ENCODE data around the gene NKD1. TPM values are rescaled to one million over a fixed set of nuclear protein-coding genes. Genes with fewer than 3 reads are reported as not detected.

The NKD1 gene
- total RNA-seq, 2 donors from 2014 or later: 7.0 to 13.8 TPM

DNA sequence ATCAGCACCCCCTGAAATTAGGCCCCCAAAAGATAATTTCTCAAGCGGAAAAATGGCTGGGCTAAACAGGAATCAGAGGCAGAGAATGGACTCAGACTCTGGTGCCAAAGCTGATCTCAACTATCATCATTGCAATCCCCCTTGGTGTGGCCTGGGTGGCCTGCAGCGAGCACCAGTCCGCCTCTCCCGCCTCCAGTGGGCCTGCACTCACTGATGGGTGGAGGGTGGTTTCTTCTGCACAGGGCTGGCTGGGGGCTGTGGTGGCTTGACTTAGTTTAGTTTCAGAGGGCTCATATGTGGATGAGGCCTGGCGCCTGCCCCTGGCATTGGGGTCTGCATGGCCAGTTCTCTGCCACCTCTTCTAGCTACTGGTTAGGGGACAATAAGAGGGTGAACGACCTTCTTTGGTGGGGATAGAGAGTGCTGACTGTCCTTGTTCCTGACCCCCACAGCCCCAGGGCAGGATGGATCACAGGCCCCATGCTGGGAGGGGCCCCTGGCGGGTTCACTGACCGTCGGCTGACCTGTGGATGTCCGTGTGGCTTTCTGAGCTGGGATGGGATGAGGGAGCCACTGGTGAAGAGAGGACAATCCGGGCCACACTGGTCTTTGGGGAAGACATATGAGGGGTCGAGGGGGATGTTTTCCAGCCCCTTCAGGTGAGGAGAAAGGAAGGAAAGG, 70.2 kb downstream of the NKD1 start:
- intact Hi-C loops (cut with DNase I): no loop called here
- Histone ChIP-seq H3K4me1 (replicated peaks) (no peaks in the 10 kb centered on the region), H3K27ac (no peak overlapping the region), H3K36me3 (no peaks in the 10 kb centered on the region), H3K27me3 (replicated peaks; ENCODE audit: insufficient read depth) (no peaks in the 10 kb centered on the region), H3K4me3 (no peak overlapping the region), H3K9me3 (no peaks in the 10 kb centered on the region)
- WGBS: 91% methylated on average over 12 of the region's 12 CpGs
- TF ChIP-seq POLR2A (IDR thresholded peaks at IDR 0.05) (no peak), POLR2AphosphoS5 (IDR thresholded peaks at IDR 0.05) (no peak)
- TF ChIP-seq, protein P1, sequence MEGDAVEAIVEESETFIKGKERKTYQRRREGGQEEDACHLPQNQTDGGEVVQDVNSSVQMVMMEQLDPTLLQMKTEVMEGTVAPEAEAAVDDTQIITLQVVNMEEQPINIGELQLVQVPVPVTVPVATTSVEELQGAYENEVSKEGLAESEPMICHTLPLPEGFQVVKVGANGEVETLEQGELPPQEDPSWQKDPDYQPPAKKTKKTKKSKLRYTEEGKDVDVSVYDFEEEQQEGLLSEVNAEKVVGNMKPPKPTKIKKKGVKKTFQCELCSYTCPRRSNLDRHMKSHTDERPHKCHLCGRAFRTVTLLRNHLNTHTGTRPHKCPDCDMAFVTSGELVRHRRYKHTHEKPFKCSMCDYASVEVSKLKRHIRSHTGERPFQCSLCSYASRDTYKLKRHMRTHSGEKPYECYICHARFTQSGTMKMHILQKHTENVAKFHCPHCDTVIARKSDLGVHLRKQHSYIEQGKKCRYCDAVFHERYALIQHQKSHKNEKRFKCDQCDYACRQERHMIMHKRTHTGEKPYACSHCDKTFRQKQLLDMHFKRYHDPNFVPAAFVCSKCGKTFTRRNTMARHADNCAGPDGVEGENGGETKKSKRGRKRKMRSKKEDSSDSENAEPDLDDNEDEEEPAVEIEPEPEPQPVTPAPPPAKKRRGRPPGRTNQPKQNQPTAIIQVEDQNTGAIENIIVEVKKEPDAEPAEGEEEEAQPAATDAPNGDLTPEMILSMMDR (IDR thresholded peaks at IDR 0.05): no peak
- no peak for DNase-seq (ENCODE audit: low spot score)

DNA sequence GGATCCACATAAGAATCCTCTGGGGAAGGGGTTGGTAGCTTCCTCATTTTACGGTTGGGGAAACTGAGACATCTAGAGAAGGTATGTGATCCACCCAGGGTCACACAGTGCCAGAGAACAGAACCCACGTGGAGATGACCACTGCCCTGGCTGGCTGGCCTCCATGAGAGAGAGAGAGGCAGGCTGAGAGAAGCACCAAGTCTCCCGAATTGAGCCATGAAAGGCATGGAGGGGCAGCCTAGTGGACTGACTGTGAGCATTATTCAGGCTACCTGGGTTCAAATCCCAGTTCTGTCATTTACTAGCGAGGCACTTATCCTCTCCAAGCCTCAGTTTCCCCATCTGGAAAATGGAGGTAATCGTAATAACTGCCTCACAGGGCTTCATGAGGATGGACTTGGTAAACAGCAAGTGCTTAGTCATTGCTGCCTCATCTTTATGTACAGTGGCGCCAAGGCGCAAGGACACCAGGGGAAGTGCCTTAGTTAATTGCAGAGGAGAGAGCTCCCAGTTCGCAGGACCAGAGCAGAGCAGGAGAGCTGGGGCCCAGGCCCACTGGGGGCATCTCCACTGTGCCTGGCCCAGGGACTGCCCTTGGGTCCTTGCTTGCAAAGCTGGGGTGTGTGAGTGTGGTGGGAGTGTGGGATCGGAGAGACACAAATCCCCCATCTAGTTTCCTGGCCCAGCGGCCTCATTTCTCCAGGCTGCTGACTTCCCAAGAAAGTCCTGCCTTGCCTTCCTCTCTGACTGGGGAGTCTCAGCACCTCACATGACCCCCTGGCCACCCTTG, 71.7 kb downstream of the NKD1 start:
- TF ChIP-seq POLR2A (IDR thresholded peaks at IDR 0.05): no peak
- no peak for TF ChIP-seq POLR2AphosphoS5 (IDR thresholded peaks at IDR 0.05)
- TF ChIP-seq, protein P1 (IDR thresholded peaks at IDR 0.05): no peak
- Histone ChIP-seq H3K27me3 (replicated peaks; ENCODE audit: insufficient read depth) (no peaks in the 10 kb centered on the region), H3K4me1 (replicated peaks) (no peaks in the 10 kb centered on the region), H3K9me3 (no peaks in the 10 kb centered on the region), H3K36me3 (no peaks in the 10 kb centered on the region), H3K4me3 (no peak overlapping the region), H3K27ac (no peak overlapping the region)
- 90% methylated on average over 10 of the region's 10 CpGs for WGBS
- no peak for DNase-seq (ENCODE audit: low spot score)
- intact Hi-C loops (cut with DNase I): no loop called here

DNA sequence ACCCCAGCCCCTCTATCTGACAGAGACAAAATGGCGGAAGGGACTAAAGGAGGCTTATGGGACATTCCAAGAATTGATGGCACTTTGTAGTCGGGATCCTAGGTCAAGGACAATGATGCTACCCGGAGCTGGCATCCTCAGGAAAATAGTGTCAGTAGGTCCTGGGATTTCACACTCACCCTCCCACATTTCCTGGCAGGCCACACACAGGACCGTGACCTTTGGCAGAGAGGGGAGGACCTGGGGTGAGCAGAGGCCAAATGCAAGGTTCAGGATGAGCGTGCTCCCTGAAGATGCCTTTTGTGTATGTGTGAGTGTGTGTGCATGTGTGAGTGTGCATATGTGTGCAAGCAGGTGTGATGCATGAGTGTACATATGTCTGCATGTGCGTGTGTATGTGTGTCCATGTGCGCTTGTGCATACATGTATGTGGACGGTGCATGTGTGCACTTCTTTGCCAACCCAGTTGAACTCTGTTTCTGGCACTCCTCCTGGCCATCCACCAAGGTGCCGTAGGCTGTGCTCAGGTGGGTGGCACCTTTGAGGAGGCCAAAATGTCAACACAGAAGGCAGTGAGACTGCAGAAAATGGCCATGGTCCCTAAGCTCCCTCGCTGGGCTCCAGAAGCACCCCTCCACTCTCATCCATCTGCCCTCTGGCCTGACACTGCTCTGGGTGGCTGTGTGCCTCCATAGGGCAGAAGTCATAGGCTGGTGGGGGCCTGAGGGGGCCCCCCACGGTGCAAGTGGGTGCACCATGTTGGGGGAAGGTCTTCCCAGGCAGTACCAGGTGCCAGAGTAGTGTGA, 72.7 kb downstream of the NKD1 start:
- DNase-seq (ENCODE audit: low spot score): no peak
- H3K36me3 ChIP-seq: no peaks in the 10 kb centered on the region
- intact Hi-C loops (cut with DNase I): no loop called here
- no peak for TF ChIP-seq POLR2A (IDR thresholded peaks at IDR 0.05)
- TF ChIP-seq, protein P1 (IDR thresholded peaks at IDR 0.05): no peak
- TF ChIP-seq POLR2AphosphoS5 (IDR thresholded peaks at IDR 0.05): no peak
- WGBS: 81% methylated on average over 11 of the region's 11 CpGs
- no peak overlapping the region for H3K27ac ChIP-seq
- no peaks in the 10 kb centered on the region for H3K27me3 ChIP-seq (replicated peaks; ENCODE audit: insufficient read depth)
- no peaks in the 10 kb centered on the region for H3K4me1 ChIP-seq (replicated peaks)
- H3K4me3 ChIP-seq: no peak overlapping the region
- H3K9me3 ChIP-seq: no peaks in the 10 kb centered on the region

DNA sequence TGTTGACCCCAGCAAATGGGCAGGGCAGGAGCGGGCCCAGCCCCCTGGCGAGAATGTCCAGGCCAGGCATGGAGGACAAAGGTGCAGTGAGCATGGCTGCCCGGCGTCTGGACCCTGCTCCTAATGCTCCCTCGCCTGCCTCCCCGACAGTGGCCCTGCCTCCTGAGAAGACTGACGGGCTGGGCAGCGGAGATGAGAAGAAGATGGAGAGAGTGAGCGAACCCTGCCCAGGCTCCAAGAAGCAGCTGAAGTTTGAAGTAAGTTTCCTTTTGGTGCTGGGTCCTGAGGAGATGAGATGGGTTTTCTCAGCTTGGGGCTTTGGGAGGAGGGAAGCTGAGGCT, 73.2 kb downstream of the NKD1 start:
- Histone ChIP-seq H3K9me3 (no peaks in the 10 kb centered on the region), H3K27ac (no peak overlapping the region), H3K36me3 (no peaks in the 10 kb centered on the region), H3K4me3 (no peak overlapping the region), H3K27me3 (replicated peaks; ENCODE audit: insufficient read depth) (no peaks in the 10 kb centered on the region), H3K4me1 (replicated peaks) (no peaks in the 10 kb centered on the region)
- TF ChIP-seq POLR2A (IDR thresholded peaks at IDR 0.05) (no peak), POLR2AphosphoS5 (IDR thresholded peaks at IDR 0.05) (no peak)
- TF ChIP-seq, protein P1 (IDR thresholded peaks at IDR 0.05): no peak
- DNase-seq (ENCODE audit: low spot score): no peak
- intact Hi-C loops (cut with DNase I): no loop called here
- 95% methylated on average over 9 of the region's 9 CpGs for WGBS
